ENCODE data around the gene SLC36A2. TPM values are rescaled to one million over a fixed set of nuclear protein-coding genes. Genes with fewer than 3 reads are reported as not detected.

Gene SLC36A2
- total RNA-seq, 8 experiments from 2014 or later = 0.24 to 0.45 TPM; not detected in 6

DNA sequence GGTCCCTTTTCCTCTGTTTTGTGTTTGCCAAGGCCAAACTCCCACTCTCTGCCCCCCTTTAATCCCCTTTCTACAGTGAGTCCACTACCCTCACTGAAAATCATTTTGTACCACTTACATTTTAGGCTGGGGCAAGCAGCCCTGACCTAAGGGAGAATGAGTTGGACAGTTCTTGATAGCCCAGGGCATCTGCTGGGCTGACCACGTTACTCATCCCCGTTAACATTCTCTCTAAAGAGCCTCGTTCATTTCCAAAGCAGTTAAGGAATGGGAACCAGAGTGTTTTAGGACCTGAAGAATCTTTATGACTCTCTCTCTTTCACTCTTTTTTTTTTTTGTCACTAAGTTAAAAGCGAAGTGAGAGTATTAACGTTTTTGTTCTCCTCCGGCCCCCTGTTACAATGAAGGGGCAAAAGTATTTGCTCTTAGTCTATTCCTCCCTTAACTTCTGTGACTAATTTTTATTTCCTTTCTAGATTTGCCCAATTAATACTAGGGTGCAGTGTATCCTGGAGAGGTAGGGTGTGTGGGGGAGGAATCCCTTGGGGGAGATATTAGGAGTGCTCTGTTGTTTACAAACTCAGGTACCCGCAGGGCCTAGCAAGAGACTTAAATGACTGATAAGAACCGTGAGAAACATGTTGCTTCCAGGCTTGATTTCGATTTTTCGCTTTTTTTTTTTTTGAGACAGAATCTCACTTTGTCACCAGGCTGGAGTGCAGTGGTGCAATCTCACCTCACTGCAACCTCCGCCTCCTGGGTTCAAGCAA is 79.7 kb downstream of the SLC36A2 start:
- no peak for ATAC-seq (replicated peaks in 6 of 8)
- WGBS, 10 experiments = 61 to 100% (median 88%) methylated on average over 2 to 10 of the region's 11 CpGs; no CpG with 5 or more reads in 1 of the 10 experiments
- in situ Hi-C loops (cut with MboI; ENCODE audit: low pct_unique_long_range_greater_than_20kb in 2 of 9, low sequenced_read_pairs in 9 of 9, unreplicated experiment in 9 of 9) = no loop called here
- Histone ChIP-seq H3K27ac (no peak overlapping the region), H3K4me3 (no peak overlapping the region), H3K4me1 (replicated peaks in 1 of 2) (no peaks in the 10 kb centered on the region)

Other genes with a start within 250 kb of the SLC36A2 start
- 100 to 1,000 TPM in 2 of 8 experiments, 10 to 100 TPM in 6; 21.2 to 409 (median 60.1) TPM for gene ANXA6, start 189.8 kb downstream of the SLC36A2 start, total RNA-seq
- gene CCDC69, start 123.5 kb downstream of the SLC36A2 start, total RNA-seq = 10 to 100 TPM in 1 of 8 experiments, 1 to 10 TPM in 3, under 1 TPM in 4; 0.23 to 22.1 (median 1.1) TPM
- 10 to 100 TPM in 7 of 8 experiments, 1 to 10 TPM in 1; 9.2 to 18.5 (median 11.4) TPM for gene GM2A, start 94.4 kb downstream of the SLC36A2 start, total RNA-seq
- gene SLC36A3, start 43.8 kb downstream of the SLC36A2 start, total RNA-seq = under 1 TPM in 6 of 8 experiments, not detected in 2; 0.05 to 0.40 (median 0.17) TPM
- gene SLC36A1, start 100.0 kb upstream of the SLC36A2 start, total RNA-seq = 10 to 100 TPM in 1 of 8 experiments, 1 to 10 TPM in 7; 2.2 to 11.8 (median 6.2) TPM
- gene FAT2, start 243.8 kb upstream of the SLC36A2 start, total RNA-seq = under 1 TPM; 0.10 to 0.43 (median 0.27) TPM

Measured in motor neuron (in vitro differentiated cells).